Measurements from ENCODE around the gene BHLHE40. TPM values are rescaled to one million over a fixed set of nuclear protein-coding genes. Genes with fewer than 3 reads are reported as not detected.

Gene BHLHE40
- total and polyA plus RNA-seq, 2 of the 13 experiments (the other 11 are each of a cell fraction or from before 2014, with no cell fraction given) = 1.8 to 51.0 TPM

DNA sequence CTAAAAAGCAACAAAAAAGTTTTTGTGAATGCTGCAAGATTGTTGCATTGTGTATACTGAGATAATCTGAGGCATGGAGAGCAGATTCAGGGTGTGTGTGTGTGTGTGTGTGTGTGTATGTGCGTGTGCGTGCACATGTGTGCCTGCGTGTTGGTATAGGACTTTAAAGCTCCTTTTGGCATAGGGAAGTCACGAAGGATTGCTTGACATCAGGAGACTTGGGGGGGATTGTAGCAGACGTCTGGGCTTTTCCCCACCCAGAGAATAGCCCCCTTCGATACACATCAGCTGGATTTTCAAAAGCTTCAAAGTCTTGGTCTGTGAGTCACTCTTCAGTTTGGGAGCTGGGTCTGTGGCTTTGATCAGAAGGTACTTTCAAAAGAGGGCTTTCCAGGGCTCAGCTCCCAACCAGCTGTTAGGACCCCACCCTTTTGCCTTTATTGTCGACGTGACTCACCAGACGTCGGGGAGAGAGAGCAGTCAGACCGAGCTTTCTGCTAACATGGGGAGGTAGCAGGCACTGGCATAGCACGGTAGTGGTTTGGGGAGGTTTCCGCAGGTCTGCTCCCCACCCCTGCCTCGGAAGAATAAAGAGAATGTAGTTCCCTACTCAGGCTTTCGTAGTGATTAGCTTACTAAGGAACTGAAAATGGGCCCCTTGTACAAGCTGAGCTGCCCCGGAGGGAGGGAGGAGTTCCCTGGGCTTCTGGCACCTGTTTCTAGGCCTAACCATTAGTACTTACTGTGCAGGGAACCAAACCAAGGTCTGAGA is 4.7 kb downstream of the BHLHE40 start (continued):
- TF ChIP-seq ZNF430 (CRISPR knock-in tag; IDR thresholded peaks at IDR 0.05) (0 out of 2 replicates have a peak, but pooled peaks have one; percentile 32), ZBTB1 (CRISPR knock-in tag; IDR thresholded peaks at IDR 0.05; ENCODE audit: borderline replicate concordance) (no peak), GFI1 (CRISPR knock-in tag; IDR thresholded peaks at IDR 0.05; ENCODE audit: borderline replicate concordance) (no peak), TEAD3 (CRISPR knock-in tag; optimal IDR thresholded peaks at IDR 0.05; ENCODE audit: borderline replicate concordance) (no peak), IKZF4 (CRISPR knock-in tag; IDR thresholded peaks at IDR 0.05; ENCODE audit: borderline replicate concordance, low read depth, not compliant biosample characterization) (no peak), RBFOX2 (IDR thresholded peaks at IDR 0.05; ENCODE audit: low read depth, low read length) (peak; percentile 77; the same call in 1 of the 2 replicates), YEATS4 (CRISPR knock-in tag; IDR thresholded peaks at IDR 0.05; ENCODE audit: borderline replicate concordance) (no peak), SAP130 (CRISPR knock-in tag; IDR thresholded peaks at IDR 0.05; ENCODE audit: low read depth) (0 out of 2 replicates have a peak, but pooled peaks have one; percentile 5), KLF6 (CRISPR knock-in tag; IDR thresholded peaks at IDR 0.05) (no peak), KLF11 (CRISPR knock-in tag; IDR thresholded peaks at IDR 0.05) (no peak), ZFP1 (CRISPR knock-in tag; IDR thresholded peaks at IDR 0.05) (no peak), POLR2AphosphoS5 (IDR thresholded peaks at IDR 0.05; ENCODE audit: low read depth, low read length) (peak; percentile 59; the same call in 1 of the 2 replicates), ZNF816 (CRISPR knock-in tag; IDR thresholded peaks at IDR 0.05; ENCODE audit: borderline replicate concordance) (0 out of 2 replicates have a peak, but pooled peaks have one; percentile 1), KAT8 (CRISPR knock-in tag; IDR thresholded peaks at IDR 0.05) (no peak), ZNF234 (CRISPR knock-in tag; conservative IDR thresholded peaks at IDR 0.05) (no peak), BHLHE40 (IDR thresholded peaks at IDR 0.05; ENCODE audit: low read length) (no peak)
- TF ChIP-seq, protein P1, sequence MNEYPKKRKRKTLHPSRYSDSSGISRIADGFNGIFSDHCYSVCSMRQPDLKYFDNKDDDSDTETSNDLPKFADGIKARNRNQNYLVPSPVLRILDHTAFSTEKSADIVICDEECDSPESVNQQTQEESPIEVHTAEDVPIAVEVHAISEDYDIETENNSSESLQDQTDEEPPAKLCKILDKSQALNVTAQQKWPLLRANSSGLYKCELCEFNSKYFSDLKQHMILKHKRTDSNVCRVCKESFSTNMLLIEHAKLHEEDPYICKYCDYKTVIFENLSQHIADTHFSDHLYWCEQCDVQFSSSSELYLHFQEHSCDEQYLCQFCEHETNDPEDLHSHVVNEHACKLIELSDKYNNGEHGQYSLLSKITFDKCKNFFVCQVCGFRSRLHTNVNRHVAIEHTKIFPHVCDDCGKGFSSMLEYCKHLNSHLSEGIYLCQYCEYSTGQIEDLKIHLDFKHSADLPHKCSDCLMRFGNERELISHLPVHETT (CRISPR knock-in tag; conservative IDR thresholded peaks at IDR 0.05) = no peak
- TF ChIP-seq, protein P2, sequence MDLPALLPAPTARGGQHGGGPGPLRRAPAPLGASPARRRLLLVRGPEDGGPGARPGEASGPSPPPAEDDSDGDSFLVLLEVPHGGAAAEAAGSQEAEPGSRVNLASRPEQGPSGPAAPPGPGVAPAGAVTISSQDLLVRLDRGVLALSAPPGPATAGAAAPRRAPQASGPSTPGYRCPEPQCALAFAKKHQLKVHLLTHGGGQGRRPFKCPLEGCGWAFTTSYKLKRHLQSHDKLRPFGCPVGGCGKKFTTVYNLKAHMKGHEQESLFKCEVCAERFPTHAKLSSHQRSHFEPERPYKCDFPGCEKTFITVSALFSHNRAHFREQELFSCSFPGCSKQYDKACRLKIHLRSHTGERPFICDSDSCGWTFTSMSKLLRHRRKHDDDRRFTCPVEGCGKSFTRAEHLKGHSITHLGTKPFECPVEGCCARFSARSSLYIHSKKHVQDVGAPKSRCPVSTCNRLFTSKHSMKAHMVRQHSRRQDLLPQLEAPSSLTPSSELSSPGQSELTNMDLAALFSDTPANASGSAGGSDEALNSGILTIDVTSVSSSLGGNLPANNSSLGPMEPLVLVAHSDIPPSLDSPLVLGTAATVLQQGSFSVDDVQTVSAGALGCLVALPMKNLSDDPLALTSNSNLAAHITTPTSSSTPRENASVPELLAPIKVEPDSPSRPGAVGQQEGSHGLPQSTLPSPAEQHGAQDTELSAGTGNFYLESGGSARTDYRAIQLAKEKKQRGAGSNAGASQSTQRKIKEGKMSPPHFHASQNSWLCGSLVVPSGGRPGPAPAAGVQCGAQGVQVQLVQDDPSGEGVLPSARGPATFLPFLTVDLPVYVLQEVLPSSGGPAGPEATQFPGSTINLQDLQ (CRISPR knock-in tag; IDR thresholded peaks at IDR 0.05) = no peak
- TF ChIP-seq, protein P3, sequence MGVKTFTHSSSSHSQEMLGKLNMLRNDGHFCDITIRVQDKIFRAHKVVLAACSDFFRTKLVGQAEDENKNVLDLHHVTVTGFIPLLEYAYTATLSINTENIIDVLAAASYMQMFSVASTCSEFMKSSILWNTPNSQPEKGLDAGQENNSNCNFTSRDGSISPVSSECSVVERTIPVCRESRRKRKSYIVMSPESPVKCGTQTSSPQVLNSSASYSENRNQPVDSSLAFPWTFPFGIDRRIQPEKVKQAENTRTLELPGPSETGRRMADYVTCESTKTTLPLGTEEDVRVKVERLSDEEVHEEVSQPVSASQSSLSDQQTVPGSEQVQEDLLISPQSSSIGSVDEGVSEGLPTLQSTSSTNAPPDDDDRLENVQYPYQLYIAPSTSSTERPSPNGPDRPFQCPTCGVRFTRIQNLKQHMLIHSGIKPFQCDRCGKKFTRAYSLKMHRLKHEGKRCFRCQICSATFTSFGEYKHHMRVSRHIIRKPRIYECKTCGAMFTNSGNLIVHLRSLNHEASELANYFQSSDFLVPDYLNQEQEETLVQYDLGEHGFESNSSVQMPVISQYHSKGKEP (CRISPR knock-in tag; IDR thresholded peaks at IDR 0.05) = no peak
- TF ChIP-seq, protein P4, sequence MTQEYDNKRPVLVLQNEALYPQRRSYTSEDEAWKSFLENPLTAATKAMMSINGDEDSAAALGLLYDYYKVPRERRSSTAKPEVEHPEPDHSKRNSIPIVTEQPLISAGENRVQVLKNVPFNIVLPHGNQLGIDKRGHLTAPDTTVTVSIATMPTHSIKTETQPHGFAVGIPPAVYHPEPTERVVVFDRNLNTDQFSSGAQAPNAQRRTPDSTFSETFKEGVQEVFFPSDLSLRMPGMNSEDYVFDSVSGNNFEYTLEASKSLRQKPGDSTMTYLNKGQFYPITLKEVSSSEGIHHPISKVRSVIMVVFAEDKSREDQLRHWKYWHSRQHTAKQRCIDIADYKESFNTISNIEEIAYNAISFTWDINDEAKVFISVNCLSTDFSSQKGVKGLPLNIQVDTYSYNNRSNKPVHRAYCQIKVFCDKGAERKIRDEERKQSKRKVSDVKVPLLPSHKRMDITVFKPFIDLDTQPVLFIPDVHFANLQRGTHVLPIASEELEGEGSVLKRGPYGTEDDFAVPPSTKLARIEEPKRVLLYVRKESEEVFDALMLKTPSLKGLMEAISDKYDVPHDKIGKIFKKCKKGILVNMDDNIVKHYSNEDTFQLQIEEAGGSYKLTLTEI (CRISPR knock-in tag; conservative IDR thresholded peaks at IDR 0.05) = no peak
- TF ChIP-seq, protein P5, sequence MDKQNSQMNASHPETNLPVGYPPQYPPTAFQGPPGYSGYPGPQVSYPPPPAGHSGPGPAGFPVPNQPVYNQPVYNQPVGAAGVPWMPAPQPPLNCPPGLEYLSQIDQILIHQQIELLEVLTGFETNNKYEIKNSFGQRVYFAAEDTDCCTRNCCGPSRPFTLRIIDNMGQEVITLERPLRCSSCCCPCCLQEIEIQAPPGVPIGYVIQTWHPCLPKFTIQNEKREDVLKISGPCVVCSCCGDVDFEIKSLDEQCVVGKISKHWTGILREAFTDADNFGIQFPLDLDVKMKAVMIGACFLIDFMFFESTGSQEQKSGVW (CRISPR knock-in tag; IDR thresholded peaks at IDR 0.05; ENCODE audit: borderline replicate concordance) = no peak
